ENCODE results near the gene SPACA5B. TPM values are rescaled to one million over a fixed set of nuclear protein-coding genes. Genes with fewer than 3 reads are reported as not detected.
"Not testable (repeated sequence)": the region's sequence is repeated elsewhere in the genome, so short reads cannot be mapped to it uniquely, and the experiment has no call there.

The SPACA5B gene
- total and polyA plus RNA-seq, 10 of the 15 experiments (the other 5 are each of a cell fraction or from before 2014, with no cell fraction given): 1.0 TPM; not detected in 9

- H3K27ac ChIP-seq (ENCODE audit: control insufficient read depth, insufficient read depth); FAIRE-seq; H2AFZ ChIP-seq (ENCODE audit: control insufficient read depth, low read depth, low read length); in situ Hi-C loops (cut with MboI); H4K20me1 ChIP-seq (ENCODE audit: control insufficient read depth, insufficient read depth); H3K4me1 ChIP-seq (ENCODE audit: control insufficient read depth, insufficient read depth, low read length); SMC1A ChIA-PET (ENCODE audit: uncharacterized antibody, unreplicated experiment); H3K79me2 ChIP-seq (ENCODE audit: control insufficient read depth, insufficient read depth, low read length); H3K4me2 ChIP-seq (ENCODE audit: control insufficient read depth, insufficient read depth); H3K9me3 ChIP-seq (replicated peaks; ENCODE audit: control insufficient read depth, insufficient read depth, low read length); RAD21 ChIA-PET (ENCODE audit: unreplicated experiment); H3K4me3 ChIP-seq; H3K27me3 ChIP-seq (replicated peaks in 1 of 2; ENCODE audit: control insufficient read depth in 2 of 2, insufficient read depth in 2 of 2, low read length in 1 of 2); intact Hi-C loops (cut with micrococcal nuclease; ENCODE audit: unreplicated experiment); CTCF ChIA-PET; DNase-seq (ENCODE audit: low read depth, low spot score); POLR2A ChIA-PET; H3K36me3 ChIP-seq (ENCODE audit: control insufficient read depth in 2 of 2, insufficient read depth in 2 of 2, low read length in 1 of 2); ATAC-seq; BruUV-seq (replicated peaks); H3K9ac ChIP-seq (ENCODE audit: control insufficient read depth, insufficient read depth, low read length): not testable (repeated sequence)
- WGBS (ENCODE audit: insufficient coverage, insufficient replicate concordance, low lambda C conversion rate, missing lambda C conversion rate): 14% methylated on average over 3 of the region's 3 CpGs
Measured at GRCh38 chrX:48092558-48092957, 37.9 kb upstream of the SPACA5B start.

DNA sequence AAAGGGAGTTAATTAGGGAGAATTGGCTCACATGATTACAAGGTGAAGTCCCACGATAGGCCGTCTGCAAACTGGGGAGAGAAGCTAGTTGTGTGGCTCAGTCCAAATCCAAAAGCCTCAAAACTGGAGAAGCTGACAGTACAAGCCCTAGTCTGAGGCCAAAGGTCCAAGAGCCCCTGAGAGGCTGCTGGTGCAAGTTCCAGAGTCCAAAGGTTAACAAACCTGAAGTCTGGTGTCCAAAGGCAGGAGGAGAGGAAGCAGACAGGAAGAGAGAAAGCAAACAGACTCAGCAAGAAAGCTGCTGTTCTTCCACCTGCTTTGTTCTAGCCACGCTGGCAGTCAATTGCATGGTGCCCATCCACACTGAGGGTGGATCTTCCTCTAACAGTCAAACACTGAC lies 29.0 kb upstream of the SPACA5B start:
- Histone ChIP-seq H3K9me3 (replicated peaks; ENCODE audit: control insufficient read depth, insufficient read depth, low read length) (no peaks in the 10 kb centered on the region; the same call in 2 of the 3 replicates), H3K27ac (ENCODE audit: control insufficient read depth, insufficient read depth) (no peak overlapping the region), H3K4me1 (ENCODE audit: control insufficient read depth, insufficient read depth, low read length) (no peaks in the 10 kb centered on the region), H3K79me2 (ENCODE audit: control insufficient read depth, insufficient read depth, low read length) (no peaks in the 10 kb centered on the region), H3K27me3 (replicated peaks in 1 of 2; ENCODE audit: control insufficient read depth in 2 of 2, insufficient read depth in 2 of 2, low read length in 1 of 2) (no peaks in the 10 kb centered on the region), H4K20me1 (ENCODE audit: control insufficient read depth, insufficient read depth) (no peaks in the 10 kb centered on the region), H3K4me3 (no peak overlapping the region), H3K4me2 (ENCODE audit: control insufficient read depth, insufficient read depth) (no peak overlapping the region), H2AFZ (ENCODE audit: control insufficient read depth, low read depth, low read length) (no peak overlapping the region), H3K9ac (ENCODE audit: control insufficient read depth, insufficient read depth, low read length) (no peak overlapping the region), H3K36me3 (ENCODE audit: control insufficient read depth in 2 of 2, insufficient read depth in 2 of 2, low read length in 1 of 2) (no peaks in the 10 kb centered on the region)
- ChIA-PET RAD21 (ENCODE audit: unreplicated experiment) (no interaction called here), CTCF (interaction anchor here (1.4 kb wide), 1 partner anchor 18 kb away, joined by 5 read pairs; no protein-coding TSS in a partner anchor), POLR2A (no interaction called here), SMC1A (ENCODE audit: uncharacterized antibody, unreplicated experiment) (interaction anchor here (1.1 kb wide), 1 partner anchor 9 kb away, joined by 3 read pairs; no protein-coding TSS in a partner anchor)
- no TSS peak for BruUV-seq (replicated peaks)
- in situ Hi-C loops (cut with MboI) (no loop called here), intact Hi-C loops (cut with micrococcal nuclease; ENCODE audit: unreplicated experiment) (no loop called here)
- 19% methylated on average over 3 of the region's 3 CpGs for WGBS (ENCODE audit: insufficient coverage, insufficient replicate concordance, low lambda C conversion rate, missing lambda C conversion rate)
- FAIRE-seq: no peak
- no peak for ATAC-seq
- DNase-seq (ENCODE audit: low read depth, low spot score): no peak
- no peak for TF ChIP-seq NR2C2 (IDR thresholded peaks at IDR 0.05; ENCODE audit: borderline replicate concordance, control insufficient read depth, insufficient read length, low read depth)
- no peak for TF ChIP-seq BCL3 (IDR thresholded peaks at IDR 0.05; ENCODE audit: borderline replicate concordance, insufficient read depth, low read depth, low read length, poor library complexity, severe bottlenecking)
- no peak for TF ChIP-seq RCOR1 (conservative IDR thresholded peaks at IDR 0.05; ENCODE audit: low read depth, low read length)
- TF ChIP-seq SUPT20H (IDR thresholded peaks at IDR 0.05; ENCODE audit: borderline replicate concordance, control insufficient read depth, low read depth, low read length): no peak
- no peak for TF ChIP-seq IRF5 (IDR thresholded peaks at IDR 0.05; ENCODE audit: borderline replicate concordance)
- TF ChIP-seq SUZ12 (IDR thresholded peaks at IDR 0.05; ENCODE audit: unreplicated experiment): no peak
- no peak for TF ChIP-seq E2F8 (IDR thresholded peaks at IDR 0.05; ENCODE audit: low read depth, partially characterized antibody)
- TF ChIP-seq YBX1 (IDR thresholded peaks at IDR 0.05): no peak
- TF ChIP-seq ASH2L (IDR thresholded peaks at IDR 0.05; ENCODE audit: borderline replicate concordance, low read depth): no peak
- no peak for TF ChIP-seq SP1 (IDR thresholded peaks at IDR 0.05; ENCODE audit: low read depth, low read length)
